Activated CD4-positive, alpha-beta T cell treated with anti-CD3 and anti-CD28 coated beads for 1 hour (primary cell): ENCODE results near the gene FLNB.

Experiments
- DNase-seq: peaks from one replicate; pipeline ENCODE4 v3.0.0-alpha.2; 2020

FLNB gene

GRCh38 chr3:58008141-58009025 is at the start of gene FLNB:
FLNB (plus strand) TSS chr3:58008422; CDS start chr3:58008565, 143 bp downstream.
- DNase-seq: peak; percentile 67

- DNase-seq: no peak
Measured at GRCh38 chr3:57958642-57959422, 49.4 kb upstream of the FLNB start.

- DNase-seq: no peak
Measured at GRCh38 chr3:57959423-57960173, 48.6 kb upstream of the FLNB start.

- no peak for DNase-seq
Measured at GRCh38 chr3:57960174-57960505, 48.1 kb upstream of the FLNB start.

- DNase-seq: no peak
Measured at GRCh38 chr3:57961177-57961827, 46.9 kb upstream of the FLNB start.

- DNase-seq: no peak
Measured at GRCh38 chr3:57961828-57962447, 46.3 kb upstream of the FLNB start.

GRCh38 chr3:57962448-57962834 is 45.8 kb upstream of the FLNB start:
- no peak for DNase-seq

GRCh38 chr3:57963811-57964346 is 44.3 kb upstream of the FLNB start:
- DNase-seq: no peak

GRCh38 chr3:57966829-57967228 is 41.4 kb upstream of the FLNB start:
- DNase-seq: no peak

- DNase-seq: no peak
Measured at GRCh38 chr3:57967590-57967989, 40.6 kb upstream of the FLNB start.

GRCh38 chr3:57968501-57968900 is 39.7 kb upstream of the FLNB start:
- DNase-seq: no peak

- no peak for DNase-seq
Measured at GRCh38 chr3:57971975-57972374, 36.2 kb upstream of the FLNB start.

GRCh38 chr3:57972531-57973111 is 35.6 kb upstream of the FLNB start:
- no peak for DNase-seq

GRCh38 chr3:57973715-57974477 is 34.3 kb upstream of the FLNB start:
- no peak for DNase-seq

GRCh38 chr3:57974796-57975388 is 33.3 kb upstream of the FLNB start:
- no peak for DNase-seq

- no peak for DNase-seq
Measured at GRCh38 chr3:57977818-57978235, 30.4 kb upstream of the FLNB start.

- no peak for DNase-seq
Measured at GRCh38 chr3:57978316-57978715, 29.9 kb upstream of the FLNB start.

GRCh38 chr3:57980416-57980815 is 27.8 kb upstream of the FLNB start:
- no peak for DNase-seq

- no peak for DNase-seq
Measured at GRCh38 chr3:57981483-57982087, 26.6 kb upstream of the FLNB start.
